CD14-positive monocyte (primary cell): ENCODE results near the gene TFAP2E. TPM values are rescaled to one million over a fixed set of nuclear protein-coding genes. Genes with fewer than 3 reads are reported as not detected.

Experiments used
- DNase-seq, 3 donors: peaks; one replicate each; pipeline ENCODE4 v3.0.0-alpha.2; 2011 to 2022
- H2AFZ ChIP-seq: 2 replicates; pipeline ENCODE4 v1.6.0; 2012; ENCODE audit warnings: mild to moderate bottlenecking, low read depth, low read length, inconsistent platforms; ENCODE audit not compliant: insufficient read depth, poor library complexity, severe bottlenecking
- H3K27ac ChIP-seq, 2 donors: 1 replicate in 1 of 2; 2 replicates in 1 of 2; pipeline ENCODE4 v1.5.1; 2012 to 2013; ENCODE audit warnings: low read length in 2 of 2, control low read depth in 1 of 2, inconsistent platforms in 1 of 2, low read depth in 1 of 2, mild to moderate bottlenecking in 1 of 2
- H3K27me3 ChIP-seq, 2 donors: one replicate each; pipeline versions ENCODE4 v1.6.0 to v1.6.1; 2011 to 2013; ENCODE audit warnings: low read length in 2 of 2; ENCODE audit not compliant: control insufficient read depth in 2 of 2, insufficient read depth in 2 of 2
- H3K36me3 ChIP-seq, 2 donors: replicated peaks in 1 of 2; 1 replicate in 1 of 2; 2 replicates in 1 of 2; pipeline versions ENCODE4 v1.5.1 to v1.6.1; 2012 to 2013; ENCODE audit warnings: low read length in 2 of 2, control low read depth in 1 of 2, inconsistent platforms in 1 of 2, mild to moderate bottlenecking in 1 of 2; ENCODE audit not compliant: insufficient read depth in 2 of 2, control insufficient read depth in 1 of 2
- H3K4me1 ChIP-seq, 2 donors: 1 replicate in 1 of 2; 2 replicates in 1 of 2; pipeline versions ENCODE4 v1.5.1 to v1.6.1; 2012 to 2013; ENCODE audit warnings: low read length in 2 of 2, control low read depth in 1 of 2, inconsistent platforms in 1 of 2, mild to moderate bottlenecking in 1 of 2, moderate library complexity in 1 of 2; ENCODE audit not compliant: insufficient read depth in 2 of 2, control insufficient read depth in 1 of 2
- H3K4me2 ChIP-seq: replicated peaks from 2 replicates; pipeline ENCODE3; 2012; ENCODE audit warnings: low read length, moderate library complexity, mild to moderate bottlenecking; ENCODE audit not compliant: poor library complexity, severe bottlenecking; ENCODE audit errors: extremely low read depth
- H3K4me3 ChIP-seq, 3 experiments: fragments of 200-600 bp in 1 of 3; sonication (generic) in 1 of 3; replicated peaks in 1 of 3; 1 replicate in 2 of 3; 2 replicates in 1 of 3; pipeline ENCODE4 v1.5.1; 2011 to 2013; ENCODE audit warnings: low read length in 3 of 3, mild to moderate bottlenecking in 3 of 3, control low read depth in 2 of 3, low read depth in 2 of 3, inconsistent platforms in 1 of 3, moderate library complexity in 1 of 3
- H3K79me2 ChIP-seq: 2 replicates; pipeline ENCODE4 v1.6.0; 2012; ENCODE audit warnings: mild to moderate bottlenecking, control low read depth, inconsistent platforms, low read length, moderate library complexity; ENCODE audit not compliant: insufficient read depth
- H3K9ac ChIP-seq: 2 replicates; pipeline ENCODE4 v1.6.0; 2017; ENCODE audit warnings: low read length, mild to moderate bottlenecking; ENCODE audit not compliant: insufficient read depth, poor library complexity, severe bottlenecking
- H3K9me3 ChIP-seq, 2 donors: replicated peaks in 1 of 2; 1 replicate in 1 of 2; 2 replicates in 1 of 2; pipeline versions ENCODE4 v1.5.1 to v1.6.1; 2012 to 2013; ENCODE audit warnings: low read length in 2 of 2, control low read depth in 1 of 2; ENCODE audit not compliant: control insufficient read depth in 1 of 2, insufficient read depth in 1 of 2
- H4K20me1 ChIP-seq: 2 replicates; pipeline ENCODE4 v1.6.0; 2012; ENCODE audit warnings: mild to moderate bottlenecking, low read length, control low read depth, moderate library complexity; ENCODE audit not compliant: insufficient read depth
- H3K27ac Mint-ChIP-seq, 7 donors: one replicate each; pipeline ENCODE4 v1.8.0; 2020; ENCODE audit warnings: mild to moderate bottlenecking in 7 of 7, mixed read lengths in 7 of 7, moderate library complexity in 6 of 7, inconsistent platforms in 2 of 7
- H3K27me3 Mint-ChIP-seq, 3 donors: one replicate each; pipeline ENCODE4 v1.8.0; 2021 to 2022; ENCODE audit warnings: low read depth in 3 of 3, mild to moderate bottlenecking in 3 of 3, mixed read lengths in 3 of 3, moderate library complexity in 3 of 3, inconsistent platforms in 1 of 3
- H3K36me3 Mint-ChIP-seq, 2 donors: one replicate each; pipeline ENCODE4 v1.8.0; 2020; ENCODE audit warnings: mixed read lengths in 2 of 2, inconsistent platforms in 1 of 2, mild to moderate bottlenecking in 1 of 2
- H3K4me1 Mint-ChIP-seq: one replicate; pipeline ENCODE4 v1.8.0; 2020; ENCODE audit warnings: mild to moderate bottlenecking, mixed read lengths
- H3K4me3 Mint-ChIP-seq, 2 donors: one replicate each; pipeline ENCODE4 v1.8.0; 2020; ENCODE audit warnings: mild to moderate bottlenecking in 2 of 2, mixed read lengths in 2 of 2, moderate library complexity in 1 of 2
- H3K9me3 Mint-ChIP-seq, 7 donors: one replicate each; pipeline ENCODE4 v1.8.0; 2020 to 2022; ENCODE audit warnings: mixed read lengths in 7 of 7, mild to moderate bottlenecking in 6 of 7, moderate library complexity in 6 of 7, inconsistent platforms in 2 of 7
- WGBS: methylation state at CpG from one replicate; pipeline ENCODE4 v1.1.5; 2013; ENCODE audit warnings: missing lambda C conversion rate; ENCODE audit not compliant: insufficient coverage; 5-methylcytosine and 5-hydroxymethylcytosine counted together
- intact Hi-C, 2 donors: fragments of 100-400 bp; cut with micrococcal nuclease; formaldehyde crosslinking; loops; one replicate each; pipeline versions ENCODE4 v1.15.0 to v1.15.1; 2023
- polyA plus RNA-seq, 3 donors: library from polyadenylated mRNA; depleted of rRNA in 1 of 3; unstranded in 2 of 3; stranded (reverse) in 1 of 3; fragments of 300-500 nt in 2 of 3; fragments of >200 nt in 1 of 3; fragmentation: Illumina TruSeq in 2 of 3; gene quantifications; 1 replicate in 2 of 3; 2 replicates in 1 of 3; pipeline ENCODE4 v1.2.3, GENCODE V29; 2012 to 2021
- TF ChIP-seq, protein P1 (sequence below): fragments of 200-600 bp; IDR thresholded peaks from one replicate; pipeline ENCODE4 v1.8.0; 2022; ENCODE audit warnings: antibody characterized with exemption, mild to moderate bottlenecking

The TFAP2E gene
- polyA plus RNA-seq, 3 donors = 0.77 to 4.5 (median 1.5) TPM

- Histone ChIP-seq H3K27me3 (no peaks in the 10 kb centered on the region), H3K9ac (no peak overlapping the region), H4K20me1 (peaks cover 28% of the 10 kb centered on the region), H3K36me3 (peaks cover 30 to 44% of the 10 kb centered on the region in 2 donors), H3K27ac (no peak overlapping the region), H3K4me2 (no peak overlapping the region), H3K4me1 (peaks cover 27 to 39% of the 10 kb centered on the region in 2 donors), H3K79me2 (peaks cover 30% of the 10 kb centered on the region), H2AFZ (no peak overlapping the region), H3K9me3 (no peaks in the 10 kb centered on the region), H3K4me3 (no peak overlapping the region)
- Mint-ChIP-seq H3K4me1 (peaks cover 62% of the 10 kb centered on the region), H3K36me3 (peaks cover 33 to 40% of the 10 kb centered on the region in 2 donors), H3K4me3 (peak overlapping the region in 1 of 2 donors; percentile 45), H3K27me3 (no peaks in the 10 kb centered on the region), H3K9me3 (no peaks in the 10 kb centered on the region), H3K27ac (peak overlapping the region in 4 of 7 donors; percentile 2 to 74 (median 12))
- DNase-seq = no peak
- intact Hi-C loops = loop anchor here (5.0 to 10.0 kb wide), 5 partner anchors 107 to 367 kb away; partner anchors contain the start of gene SFPQ (in 2 of the 2)
- 76% methylated on average over 4 of the region's 7 CpGs for WGBS
- TF ChIP-seq, protein P1, sequence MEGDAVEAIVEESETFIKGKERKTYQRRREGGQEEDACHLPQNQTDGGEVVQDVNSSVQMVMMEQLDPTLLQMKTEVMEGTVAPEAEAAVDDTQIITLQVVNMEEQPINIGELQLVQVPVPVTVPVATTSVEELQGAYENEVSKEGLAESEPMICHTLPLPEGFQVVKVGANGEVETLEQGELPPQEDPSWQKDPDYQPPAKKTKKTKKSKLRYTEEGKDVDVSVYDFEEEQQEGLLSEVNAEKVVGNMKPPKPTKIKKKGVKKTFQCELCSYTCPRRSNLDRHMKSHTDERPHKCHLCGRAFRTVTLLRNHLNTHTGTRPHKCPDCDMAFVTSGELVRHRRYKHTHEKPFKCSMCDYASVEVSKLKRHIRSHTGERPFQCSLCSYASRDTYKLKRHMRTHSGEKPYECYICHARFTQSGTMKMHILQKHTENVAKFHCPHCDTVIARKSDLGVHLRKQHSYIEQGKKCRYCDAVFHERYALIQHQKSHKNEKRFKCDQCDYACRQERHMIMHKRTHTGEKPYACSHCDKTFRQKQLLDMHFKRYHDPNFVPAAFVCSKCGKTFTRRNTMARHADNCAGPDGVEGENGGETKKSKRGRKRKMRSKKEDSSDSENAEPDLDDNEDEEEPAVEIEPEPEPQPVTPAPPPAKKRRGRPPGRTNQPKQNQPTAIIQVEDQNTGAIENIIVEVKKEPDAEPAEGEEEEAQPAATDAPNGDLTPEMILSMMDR = no peak
Observed at GRCh38 chr1:35559317-35559944, 13.7 kb upstream of the TFAP2E start.

- Mint-ChIP-seq H3K27me3 (no peaks in the 10 kb centered on the region), H3K27ac (peak overlapping the region in 2 of 7 donors; percentile 43 to 59), H3K9me3 (no peaks in the 10 kb centered on the region), H3K36me3 (peaks cover 38 to 45% of the 10 kb centered on the region in 2 donors), H3K4me1 (peaks cover 54% of the 10 kb centered on the region), H3K4me3 (no peak overlapping the region)
- no peak overlapping the region for H2AFZ ChIP-seq
- H3K9me3 ChIP-seq = no peaks in the 10 kb centered on the region
- TF ChIP-seq, protein P1 = no peak
- H3K9ac ChIP-seq = no peak overlapping the region
- intact Hi-C loops = loop anchor here in 1 of 2 donors (5.0 kb wide), 1 partner anchor 212 kb away; no protein-coding TSS in a partner anchor
- H4K20me1 ChIP-seq = peaks cover 19% of the 10 kb centered on the region
- peaks cover 19% of the 10 kb centered on the region for H3K79me2 ChIP-seq
- H3K4me1 ChIP-seq = peaks cover 24 to 33% of the 10 kb centered on the region in 2 donors
- H3K27me3 ChIP-seq = no peaks in the 10 kb centered on the region
- WGBS = 89% methylated on average over 41 of the region's 44 CpGs
- no peak overlapping the region for H3K4me3 ChIP-seq
- H3K27ac ChIP-seq = no peak overlapping the region
- no peak for DNase-seq
- H3K4me2 ChIP-seq = no peak overlapping the region
- peaks cover 30 to 48% of the 10 kb centered on the region in 2 donors for H3K36me3 ChIP-seq
Observed at GRCh38 chr1:35560256-35561225, 12.6 kb upstream of the TFAP2E start.
